Transverse colon (tissue), 4 donors: Measurements from ENCODE around the gene GZMH.

Experiments used
- EP300 ChIP-seq: sonication (generic); formaldehyde crosslinking; IDR thresholded peaks from one replicate; pipeline ENCODE4 v1.6.1; 2017; ENCODE audit warnings: antibody characterized with exemption, low read depth
- POLR2AphosphoS5 ChIP-seq, 3 donors: sonication (generic); formaldehyde crosslinking; IDR thresholded peaks; one replicate each; pipeline ENCODE4 v1.6.1; 2016; ENCODE audit warnings: antibody characterized with exemption in 3 of 3
- TF ChIP-seq, protein P1 (sequence below), 5 experiments: fragments of 200-600 bp in 3 of 5; fragments of 450-650 bp in 2 of 5; sonication (generic) in 3 of 5; IDR thresholded peaks; 1 replicate in 2 of 5; 2 replicates in 3 of 5; pipeline ENCODE4 v1.5.1; 2016 to 2017; ENCODE audit warnings: antibody characterized with exemption in 5 of 5, inconsistent platforms in 3 of 5, mild to moderate bottlenecking in 2 of 5, moderate library complexity in 1 of 5

GRCh38 chr14:24633353-24633752 is 23.9 kb upstream of the GZMH start:
- no peak for TF ChIP-seq EP300
- TF ChIP-seq, protein P1, sequence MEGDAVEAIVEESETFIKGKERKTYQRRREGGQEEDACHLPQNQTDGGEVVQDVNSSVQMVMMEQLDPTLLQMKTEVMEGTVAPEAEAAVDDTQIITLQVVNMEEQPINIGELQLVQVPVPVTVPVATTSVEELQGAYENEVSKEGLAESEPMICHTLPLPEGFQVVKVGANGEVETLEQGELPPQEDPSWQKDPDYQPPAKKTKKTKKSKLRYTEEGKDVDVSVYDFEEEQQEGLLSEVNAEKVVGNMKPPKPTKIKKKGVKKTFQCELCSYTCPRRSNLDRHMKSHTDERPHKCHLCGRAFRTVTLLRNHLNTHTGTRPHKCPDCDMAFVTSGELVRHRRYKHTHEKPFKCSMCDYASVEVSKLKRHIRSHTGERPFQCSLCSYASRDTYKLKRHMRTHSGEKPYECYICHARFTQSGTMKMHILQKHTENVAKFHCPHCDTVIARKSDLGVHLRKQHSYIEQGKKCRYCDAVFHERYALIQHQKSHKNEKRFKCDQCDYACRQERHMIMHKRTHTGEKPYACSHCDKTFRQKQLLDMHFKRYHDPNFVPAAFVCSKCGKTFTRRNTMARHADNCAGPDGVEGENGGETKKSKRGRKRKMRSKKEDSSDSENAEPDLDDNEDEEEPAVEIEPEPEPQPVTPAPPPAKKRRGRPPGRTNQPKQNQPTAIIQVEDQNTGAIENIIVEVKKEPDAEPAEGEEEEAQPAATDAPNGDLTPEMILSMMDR (IDR thresholded peaks at IDR 0.05) = no peak
- no peak for TF ChIP-seq POLR2AphosphoS5 (IDR thresholded peaks at IDR 0.05)
